ENCODE results near the gene USP21. TPM values are rescaled to one million over a fixed set of nuclear protein-coding genes. Genes with fewer than 3 reads are reported as not detected.

USP21 gene
- total and polyA plus RNA-seq, 2 of the 4 experiments (the other 2 are of a cell fraction): 6.3 to 23.8 TPM

GRCh38 chr1:161153176-161153575, 6.1 kb upstream of the USP21 start:
- H2BK15ac ChIP-seq (ENCODE audit: low read depth, low read length): no peak overlapping the region
- H3K23ac ChIP-seq (ENCODE audit: low read depth, low read length): 0 out of 2 replicates have a peak overlapping the region, but pooled peaks have one; percentile 52
- no peaks in the 10 kb centered on the region for H3K27me3 ChIP-seq (ENCODE audit: control insufficient read depth, insufficient read depth, low read length)
- CTCF ChIA-PET: interaction anchor here (0.7 kb wide), 1 partner anchor 1858 kb away, joined by 3 read pairs; no protein-coding TSS in a partner anchor
- DNase-seq (no peak), ATAC-seq (ENCODE audit: low read depth) (peak; percentile 30; the same call in 1 of the 2 replicates)
- no CpG with 5 or more reads among the region's 9 CpGs for WGBS, 2 experiments (ENCODE audit: extremely low coverage in 2 of 2, insufficient read length in 1 of 2)
- H3K9ac ChIP-seq (ENCODE audit: low read depth, low read length): peak overlapping the region; percentile 99; the same call in 1 of the 2 replicates
- H2BK20ac ChIP-seq (ENCODE audit: low read depth, low read length): no peak overlapping the region
- H4K20me1 ChIP-seq (ENCODE audit: insufficient read depth, low read length): no peaks in the 10 kb centered on the region
- H4K8ac ChIP-seq (ENCODE audit: low read depth in 2 of 2, low read length in 2 of 2): peak overlapping the region; percentile 63 to 100
- peak overlapping the region; percentile 26 for H4K5ac ChIP-seq (ENCODE audit: low read depth, low read length)
- dilution Hi-C loops (cut with HindIII; ENCODE audit: low sequenced_read_pairs, unreplicated experiment): no loop called here
- no peak overlapping the region for H2AK9ac ChIP-seq (replicated peaks; ENCODE audit: low read depth, low read length, poor library complexity)
- intact Hi-C loops (cut with micrococcal nuclease): no loop called here
- H3K14ac ChIP-seq (replicated peaks; ENCODE audit: low read depth, low read length): peak overlapping the region; percentile 100; the same call in 1 of the 2 replicates
- H2AFZ ChIP-seq (replicated peaks; ENCODE audit: low read length, poor library complexity): no peak overlapping the region
- peak overlapping the region; percentile 43; the same call in 1 of the 2 replicates for H2AK5ac ChIP-seq (ENCODE audit: low read depth, low read length)
- H4K91ac ChIP-seq (ENCODE audit: insufficient read depth, low read depth, low read length): peak overlapping the region; percentile 33; the same call in 1 of the 2 replicates
- 0 out of 2 replicates have a peak overlapping the region, but pooled peaks have one; percentile 24 for H3K56ac ChIP-seq (ENCODE audit: extremely low read depth, insufficient read depth, low read length)
- no peak overlapping the region for H3K27ac ChIP-seq (ENCODE audit: insufficient read depth, low read length)
- H3K36me3 ChIP-seq (ENCODE audit: control insufficient read depth, insufficient read depth, low read length): peaks cover 8% of the 10 kb centered on the region
- H2BK5ac ChIP-seq (ENCODE audit: low read depth, low read length, poor library complexity, severe bottlenecking): peak overlapping the region; percentile 97
- no peak overlapping the region for H3K18ac ChIP-seq (ENCODE audit: low read depth, low read length)
- H3K4me1 ChIP-seq (ENCODE audit: control insufficient read depth, insufficient read depth, low read length): no peaks in the 10 kb centered on the region
- TF ChIP-seq RFX5 (IDR thresholded peaks at IDR 0.05; ENCODE audit: low read depth, low read length) (no peak), BHLHE40 (IDR thresholded peaks at IDR 0.05; ENCODE audit: low read depth, low read length) (no peak), SMC3 (IDR thresholded peaks at IDR 0.05; ENCODE audit: low read depth, low read length) (no peak), MXI1 (IDR thresholded peaks at IDR 0.05; ENCODE audit: borderline replicate concordance, low read depth, low read length) (no peak), NFE2L2 (IDR thresholded peaks at IDR 0.05; ENCODE audit: low read depth, low read length) (no peak), RCOR1 (IDR thresholded peaks at IDR 0.05; ENCODE audit: insufficient replicate concordance, low read length) (no peak), POLR2A (IDR thresholded peaks at IDR 0.05; ENCODE audit: low read depth, low read length) (no peak), CHD1 (IDR thresholded peaks at IDR 0.05; ENCODE audit: low read depth, low read length) (no peak), MAFK (IDR thresholded peaks at IDR 0.05; ENCODE audit: low read depth, low read length) (no peak), RAD21 (IDR thresholded peaks at IDR 0.05; ENCODE audit: low read length) (no peak), CEBPB (IDR thresholded peaks at IDR 0.05; ENCODE audit: low read depth, low read length) (no peak), MAZ (IDR thresholded peaks at IDR 0.05; ENCODE audit: borderline replicate concordance, low read depth, low read length) (no peak), FOS (IDR thresholded peaks at IDR 0.05; ENCODE audit: low read depth, low read length) (no peak)
- TF ChIP-seq, protein P1, sequence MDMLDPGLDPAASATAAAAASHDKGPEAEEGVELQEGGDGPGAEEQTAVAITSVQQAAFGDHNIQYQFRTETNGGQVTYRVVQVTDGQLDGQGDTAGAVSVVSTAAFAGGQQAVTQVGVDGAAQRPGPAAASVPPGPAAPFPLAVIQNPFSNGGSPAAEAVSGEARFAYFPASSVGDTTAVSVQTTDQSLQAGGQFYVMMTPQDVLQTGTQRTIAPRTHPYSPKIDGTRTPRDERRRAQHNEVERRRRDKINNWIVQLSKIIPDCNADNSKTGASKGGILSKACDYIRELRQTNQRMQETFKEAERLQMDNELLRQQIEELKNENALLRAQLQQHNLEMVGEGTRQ (IDR thresholded peaks at IDR 0.05; ENCODE audit: low read depth, low read length): no peak
- TF ChIP-seq, protein P2, sequence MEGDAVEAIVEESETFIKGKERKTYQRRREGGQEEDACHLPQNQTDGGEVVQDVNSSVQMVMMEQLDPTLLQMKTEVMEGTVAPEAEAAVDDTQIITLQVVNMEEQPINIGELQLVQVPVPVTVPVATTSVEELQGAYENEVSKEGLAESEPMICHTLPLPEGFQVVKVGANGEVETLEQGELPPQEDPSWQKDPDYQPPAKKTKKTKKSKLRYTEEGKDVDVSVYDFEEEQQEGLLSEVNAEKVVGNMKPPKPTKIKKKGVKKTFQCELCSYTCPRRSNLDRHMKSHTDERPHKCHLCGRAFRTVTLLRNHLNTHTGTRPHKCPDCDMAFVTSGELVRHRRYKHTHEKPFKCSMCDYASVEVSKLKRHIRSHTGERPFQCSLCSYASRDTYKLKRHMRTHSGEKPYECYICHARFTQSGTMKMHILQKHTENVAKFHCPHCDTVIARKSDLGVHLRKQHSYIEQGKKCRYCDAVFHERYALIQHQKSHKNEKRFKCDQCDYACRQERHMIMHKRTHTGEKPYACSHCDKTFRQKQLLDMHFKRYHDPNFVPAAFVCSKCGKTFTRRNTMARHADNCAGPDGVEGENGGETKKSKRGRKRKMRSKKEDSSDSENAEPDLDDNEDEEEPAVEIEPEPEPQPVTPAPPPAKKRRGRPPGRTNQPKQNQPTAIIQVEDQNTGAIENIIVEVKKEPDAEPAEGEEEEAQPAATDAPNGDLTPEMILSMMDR (conservative IDR thresholded peaks at IDR 0.05; ENCODE audit: low read depth, low read length): no peak
- TF ChIP-seq, protein P3, sequence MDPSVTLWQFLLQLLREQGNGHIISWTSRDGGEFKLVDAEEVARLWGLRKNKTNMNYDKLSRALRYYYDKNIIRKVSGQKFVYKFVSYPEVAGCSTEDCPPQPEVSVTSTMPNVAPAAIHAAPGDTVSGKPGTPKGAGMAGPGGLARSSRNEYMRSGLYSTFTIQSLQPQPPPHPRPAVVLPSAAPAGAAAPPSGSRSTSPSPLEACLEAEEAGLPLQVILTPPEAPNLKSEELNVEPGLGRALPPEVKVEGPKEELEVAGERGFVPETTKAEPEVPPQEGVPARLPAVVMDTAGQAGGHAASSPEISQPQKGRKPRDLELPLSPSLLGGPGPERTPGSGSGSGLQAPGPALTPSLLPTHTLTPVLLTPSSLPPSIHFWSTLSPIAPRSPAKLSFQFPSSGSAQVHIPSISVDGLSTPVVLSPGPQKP (IDR thresholded peaks at IDR 0.05; ENCODE audit: borderline replicate concordance, low read depth, low read length): no peak
- H3K9me1 ChIP-seq (ENCODE audit: insufficient read depth, low read length): peaks cover 9% of the 10 kb centered on the region
- no peak overlapping the region for H2BK120ac ChIP-seq (ENCODE audit: low read depth, low read length)
- H3K4ac ChIP-seq (ENCODE audit: low read depth, low read length): peak overlapping the region; percentile 67
- POLR2A ChIA-PET (ENCODE audit: unreplicated experiment): interaction anchor here (0.6 to 1.3 kb wide), 2 partner anchors 12 to 73 kb away, joined by 3 to 5 read pairs; partner anchors contain the start of gene TOMM40L
- H3K79me1 ChIP-seq (ENCODE audit: low read depth in 1 of 2, low read length in 2 of 2): peaks cover 10 to 21% of the 10 kb centered on the region in 2 experiments; a peak in 3 of 4 replicates
- H3K4me3 ChIP-seq (ENCODE audit: insufficient read depth, low read depth, low read length): peak overlapping the region; percentile 76
- no peaks in the 10 kb centered on the region for H3K9me3 ChIP-seq (ENCODE audit: control insufficient read depth, insufficient read depth, low read length)
- peak overlapping the region; percentile 90; the same call in 1 of the 2 replicates for H3K4me2 ChIP-seq (ENCODE audit: low read depth, low read length)
- BruUV-seq (replicated peaks): no TSS peak
- in situ Hi-C loops (cut with MboI; ENCODE audit: low sequenced_read_pairs): no loop called here

All from IMR-90 (cell line).